Muscle layer of colon (tissue), 2 donors: ENCODE data around the gene HOMER1.

ENCODE experiments used
- H3K27ac ChIP-seq: one replicate; pipeline ENCODE4 v1.7.0; 2013; ENCODE audit warnings: low read depth, mild to moderate bottlenecking, low read length, moderate library complexity
- H3K27me3 ChIP-seq, 2 donors: one replicate each; pipeline ENCODE4 v1.7.0; 2013; ENCODE audit warnings: low read length in 2 of 2, mild to moderate bottlenecking in 2 of 2; ENCODE audit not compliant: insufficient read depth in 2 of 2, control insufficient read depth in 1 of 2
- H3K36me3 ChIP-seq: one replicate; pipeline ENCODE4 v1.7.0; 2013; ENCODE audit warnings: mild to moderate bottlenecking, low read length; ENCODE audit not compliant: insufficient read depth
- H3K4me1 ChIP-seq: one replicate; pipeline ENCODE4 v1.7.0; 2013; ENCODE audit warnings: mild to moderate bottlenecking, low read length; ENCODE audit not compliant: insufficient read depth
- H3K4me3 ChIP-seq, 2 donors: one replicate each; pipeline ENCODE4 v1.7.0; 2013; ENCODE audit warnings: low read length in 2 of 2, low read depth in 1 of 2, mild to moderate bottlenecking in 1 of 2, moderate library complexity in 1 of 2
- H3K9ac ChIP-seq: one replicate; pipeline ENCODE4 v1.7.0; 2013; ENCODE audit warnings: low read length
- H3K9me3 ChIP-seq: one replicate; pipeline ENCODE4 v1.7.0; 2013; ENCODE audit warnings: mild to moderate bottlenecking, low read length
- donor health status: abdominal sarcoma.
- donor health status: Adenocarcinoma of cecum.

HOMER1 gene

DNA sequence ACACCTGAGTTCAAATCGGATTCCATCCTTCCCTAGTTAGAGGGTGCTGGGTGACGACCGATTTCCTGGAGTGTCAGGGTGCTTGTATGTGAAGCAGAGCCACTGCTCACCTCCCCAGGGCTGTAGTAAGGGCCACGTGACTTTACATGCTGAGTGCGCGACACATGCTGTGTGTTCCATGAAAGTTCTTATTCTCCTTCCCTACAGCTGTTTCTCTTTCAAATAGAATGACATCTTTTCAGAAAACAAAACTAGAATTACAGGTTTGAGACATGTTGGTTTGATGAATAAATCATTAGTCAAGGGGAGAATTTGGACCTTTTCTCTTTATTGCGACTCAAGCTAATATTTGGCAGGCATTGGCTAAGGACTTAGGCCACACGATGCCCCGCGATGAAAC is 164.9 kb downstream of the HOMER1 start:
- no peaks in the 10 kb centered on the region for H3K4me1 ChIP-seq
- H3K4me3 ChIP-seq, result no peak overlapping the region

DNA sequence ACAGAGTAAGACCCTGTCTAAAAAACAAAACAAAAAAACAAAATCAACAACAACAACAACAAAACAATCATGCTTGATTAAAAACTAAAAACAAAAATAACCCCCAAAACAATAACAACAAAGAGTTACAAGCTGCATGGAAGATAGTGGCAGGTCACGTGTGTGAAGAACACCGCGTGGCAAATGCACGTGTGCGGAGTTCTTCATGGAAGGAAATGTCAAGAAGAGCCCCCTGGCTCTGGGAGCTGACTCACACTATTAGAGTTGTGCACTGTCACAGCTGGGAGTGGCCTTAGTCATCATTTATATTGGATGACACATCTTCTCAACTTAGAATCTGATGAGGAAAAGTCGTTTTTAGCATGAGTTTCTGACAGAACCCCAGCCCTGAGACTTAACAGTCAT is 167.5 kb downstream of the HOMER1 start:
- H3K27me3 ChIP-seq, result no peaks in the 10 kb centered on the region
- no peak overlapping the region for H3K9ac ChIP-seq
- H3K4me1 ChIP-seq, result no peaks in the 10 kb centered on the region
- no peak overlapping the region for H3K27ac ChIP-seq
- no peaks in the 10 kb centered on the region for H3K9me3 ChIP-seq
- no peak overlapping the region for H3K4me3 ChIP-seq
- H3K36me3 ChIP-seq, result no peaks in the 10 kb centered on the region

More for the DNA sequence above, 164.9 kb downstream of the HOMER1 start:
- Histone ChIP-seq H3K36me3 (no peaks in the 10 kb centered on the region), H3K9me3 (no peaks in the 10 kb centered on the region), H3K9ac (no peak overlapping the region), H3K27ac (no peak overlapping the region), H3K27me3 (no peaks in the 10 kb centered on the region)

GRCh38 chr5:79333852-79334557 is 179.9 kb downstream of the HOMER1 start:
- Histone ChIP-seq H3K27me3 (no peaks in the 10 kb centered on the region), H3K9me3 (no peaks in the 10 kb centered on the region), H3K36me3 (no peaks in the 10 kb centered on the region), H3K4me3 (no peak overlapping the region), H3K9ac (no peak overlapping the region), H3K4me1 (no peaks in the 10 kb centered on the region), H3K27ac (no peak overlapping the region)

- no peaks in the 10 kb centered on the region for H3K4me1 ChIP-seq
- no peak overlapping the region for H3K4me3 ChIP-seq
- no peaks in the 10 kb centered on the region for H3K36me3 ChIP-seq
- no peaks in the 10 kb centered on the region for H3K27me3 ChIP-seq
- no peak overlapping the region for H3K9ac ChIP-seq
- no peaks in the 10 kb centered on the region for H3K9me3 ChIP-seq
- H3K27ac ChIP-seq, result no peak overlapping the region
Observed at GRCh38 chr5:79330071-79330470, 183.9 kb downstream of the HOMER1 start.

- Histone ChIP-seq H3K36me3 (no peaks in the 10 kb centered on the region), H3K9ac (no peak overlapping the region), H3K9me3 (no peaks in the 10 kb centered on the region), H3K27ac (no peak overlapping the region), H3K4me3 (no peak overlapping the region), H3K4me1 (no peaks in the 10 kb centered on the region), H3K27me3 (no peaks in the 10 kb centered on the region)
Observed at GRCh38 chr5:79329453-79329852, 184.5 kb downstream of the HOMER1 start.
